GM21515 (cell line): ENCODE measurements around the gene CFAP43.
"Not testable (repeated sequence)": the region's sequence is repeated elsewhere in the genome, so short reads cannot be mapped to it uniquely, and the experiment has no call there.

Experiments
- ATAC-seq: cut with Tn5 transposase; IDR thresholded peaks from one replicate; pipeline ENCODE4 v1.9.1; 2021; ENCODE audit not compliant: unreplicated experiment

CFAP43 gene

GRCh38 chr10:104233817-104234216 lies 1.7 kb upstream of the CFAP43 start:
- no peak for ATAC-seq

GRCh38 chr10:104232613-104233102 lies 494 bp upstream of the CFAP43 start:
- peak; percentile 25 for ATAC-seq

GRCh38 chr10:104230490-104230889 lies 1.7 kb downstream of the CFAP43 start:
- no peak for ATAC-seq

- ATAC-seq: no peak
These were observed 8.9 kb downstream of the CFAP43 start for GRCh38 chr10:104223304-104223703.

- no peak for ATAC-seq
These were observed 11.6 kb downstream of the CFAP43 start for GRCh38 chr10:104220522-104220921.

- no peak for ATAC-seq
These were observed 13.4 kb downstream of the CFAP43 start for GRCh38 chr10:104218751-104219150.

- ATAC-seq: no peak
These were observed 15.5 kb downstream of the CFAP43 start for GRCh38 chr10:104216631-104217030.

- ATAC-seq: no peak
These were observed 22.5 kb downstream of the CFAP43 start for GRCh38 chr10:104209575-104210198.

- ATAC-seq: no peak
These were observed 23.4 kb downstream of the CFAP43 start for GRCh38 chr10:104208730-104209129.

GRCh38 chr10:104202231-104202630 lies 29.9 kb downstream of the CFAP43 start:
- no peak for ATAC-seq

- no peak for ATAC-seq
These were observed 30.5 kb downstream of the CFAP43 start for GRCh38 chr10:104201636-104202035.

GRCh38 chr10:104199567-104199966 lies 32.6 kb downstream of the CFAP43 start:
- no peak for ATAC-seq

GRCh38 chr10:104197364-104197763 lies 34.8 kb downstream of the CFAP43 start:
- ATAC-seq: no peak

- ATAC-seq: no peak
These were observed 36.5 kb downstream of the CFAP43 start for GRCh38 chr10:104195706-104196105.

GRCh38 chr10:104193787-104194186 lies 38.4 kb downstream of the CFAP43 start:
- ATAC-seq: no peak

GRCh38 chr10:104190695-104191094 lies 41.5 kb downstream of the CFAP43 start:
- ATAC-seq: no peak

GRCh38 chr10:104183682-104184081 lies 48.5 kb downstream of the CFAP43 start:
- ATAC-seq: no peak

GRCh38 chr10:104174136-104174535 lies 58.0 kb downstream of the CFAP43 start:
- not testable (repeated sequence) for ATAC-seq

- ATAC-seq: no peak
These were observed 61.4 kb downstream of the CFAP43 start for GRCh38 chr10:104170610-104171254.

- no peak for ATAC-seq
These were observed 76.6 kb downstream of the CFAP43 start for GRCh38 chr10:104155591-104155990.

- ATAC-seq: no peak
These were observed 80.4 kb downstream of the CFAP43 start for GRCh38 chr10:104151737-104152136.

GRCh38 chr10:104150139-104150538 lies 82.0 kb downstream of the CFAP43 start:
- ATAC-seq: no peak

- no peak for ATAC-seq
These were observed 85.3 kb downstream of the CFAP43 start for GRCh38 chr10:104146882-104147281.
